ENCODE data around the gene PLOD1. TPM values are rescaled to one million over a fixed set of nuclear protein-coding genes. Genes with fewer than 3 reads are reported as not detected.

PLOD1 gene
- polyA plus RNA-seq, 1 donor (not counting 4 experiments of a cell fraction or from before 2014, with no cell fraction given): 63.6 TPM

- no peak overlapping the region for H3K4me3 ChIP-seq (ENCODE audit: control insufficient read depth in 2 of 3, extremely low read depth in 1 of 3, insufficient read depth in 2 of 3, low read depth in 1 of 3, low read length in 3 of 3)
- H3K27ac ChIP-seq (ENCODE audit: control insufficient read depth, insufficient read depth, low read length): no peak overlapping the region
- peaks cover 10% of the 10 kb centered on the region for H3K4me1 ChIP-seq (ENCODE audit: control insufficient read depth, extremely low read depth, insufficient read depth, low read length)
- dilution Hi-C loops (cut with MboI; ENCODE audit: extremely low pct_ligation_motif_present, low sequenced_read_pairs): no loop called here
- H3K9me1 ChIP-seq (ENCODE audit: control insufficient read depth, extremely low read depth, insufficient read depth, low read length): no peaks in the 10 kb centered on the region
- DNase-seq (ENCODE audit: low read depth, low spot score) (no peak), FAIRE-seq (no peak)
- H3K9ac ChIP-seq (ENCODE audit: control insufficient read depth, extremely low read depth, insufficient read depth, low read length): no peak overlapping the region
- peaks cover 39 to 55% of the 10 kb centered on the region in 2 experiments for H3K36me3 ChIP-seq (ENCODE audit: control insufficient read depth in 2 of 2, extremely low read depth in 1 of 2, insufficient read depth in 2 of 2, low read length in 2 of 2)
- no peak overlapping the region for H2AFZ ChIP-seq (ENCODE audit: control insufficient read depth, low read length)
- no peak overlapping the region for H3K4me2 ChIP-seq (ENCODE audit: control insufficient read depth, extremely low read depth, insufficient read depth, low read depth, low read length)
- H4K20me1 ChIP-seq (ENCODE audit: control insufficient read depth, extremely low read depth, insufficient read depth, low read length): peaks cover 7% of the 10 kb centered on the region
- H3K79me2 ChIP-seq (ENCODE audit: control insufficient read depth, insufficient read depth, low read length): peaks cover 3% of the 10 kb centered on the region
- TF ChIP-seq EZH2 (IDR thresholded peaks at IDR 0.05; ENCODE audit: low read length) (no peak), CTCF (optimal IDR thresholded peaks at IDR 0.05 in 1 of 3, IDR thresholded peaks at IDR 0.05 in 1 of 3, conservative IDR thresholded peaks at IDR 0.05 in 1 of 3; ENCODE audit: extremely low read depth in 1 of 3, insufficient read depth in 2 of 3, low read length in 3 of 3) (no peak)
- no peaks in the 10 kb centered on the region for H3K9me3 ChIP-seq (ENCODE audit: control insufficient read depth, low read depth, low read length)
- H3K27me3 ChIP-seq (ENCODE audit: control insufficient read depth, extremely low read depth, insufficient read depth, low read length): no peaks in the 10 kb centered on the region
Measured at GRCh38 chr1:11997081-11997850, 62.7 kb downstream of the PLOD1 start.

GRCh38 chr1:11998636-11999035 lies 64.1 kb downstream of the PLOD1 start:
- H3K4me3 ChIP-seq (ENCODE audit: control insufficient read depth in 2 of 3, extremely low read depth in 1 of 3, insufficient read depth in 2 of 3, low read depth in 1 of 3, low read length in 3 of 3): no peak overlapping the region
- H3K27me3 ChIP-seq (ENCODE audit: control insufficient read depth, extremely low read depth, insufficient read depth, low read length): no peaks in the 10 kb centered on the region
- dilution Hi-C loops (cut with MboI; ENCODE audit: extremely low pct_ligation_motif_present, low sequenced_read_pairs): no loop called here
- no peaks in the 10 kb centered on the region for H3K9me1 ChIP-seq (ENCODE audit: control insufficient read depth, extremely low read depth, insufficient read depth, low read length)
- DNase-seq (ENCODE audit: low read depth, low spot score) (no peak), FAIRE-seq (no peak)
- H3K36me3 ChIP-seq (ENCODE audit: control insufficient read depth in 2 of 2, extremely low read depth in 1 of 2, insufficient read depth in 2 of 2, low read length in 2 of 2): peaks cover 42 to 63% of the 10 kb centered on the region in 2 experiments
- no peak overlapping the region for H3K4me2 ChIP-seq (ENCODE audit: control insufficient read depth, extremely low read depth, insufficient read depth, low read depth, low read length)
- H3K9me3 ChIP-seq (ENCODE audit: control insufficient read depth, low read depth, low read length): no peaks in the 10 kb centered on the region
- peaks cover 10% of the 10 kb centered on the region for H3K4me1 ChIP-seq (ENCODE audit: control insufficient read depth, extremely low read depth, insufficient read depth, low read length)
- TF ChIP-seq EZH2 (IDR thresholded peaks at IDR 0.05; ENCODE audit: low read length): no peak
- no peak for TF ChIP-seq CTCF (optimal IDR thresholded peaks at IDR 0.05 in 1 of 3, IDR thresholded peaks at IDR 0.05 in 1 of 3, conservative IDR thresholded peaks at IDR 0.05 in 1 of 3; ENCODE audit: extremely low read depth in 1 of 3, insufficient read depth in 2 of 3, low read length in 3 of 3)
- no peak overlapping the region for H2AFZ ChIP-seq (ENCODE audit: control insufficient read depth, low read length)
- H3K27ac ChIP-seq (ENCODE audit: control insufficient read depth, insufficient read depth, low read length): no peak overlapping the region
- no peak overlapping the region for H3K9ac ChIP-seq (ENCODE audit: control insufficient read depth, extremely low read depth, insufficient read depth, low read length)
- no peaks in the 10 kb centered on the region for H3K79me2 ChIP-seq (ENCODE audit: control insufficient read depth, insufficient read depth, low read length)
- H4K20me1 ChIP-seq (ENCODE audit: control insufficient read depth, extremely low read depth, insufficient read depth, low read length): peaks cover 7% of the 10 kb centered on the region
